Measurements from ENCODE around the gene TBL3.

Gene TBL3

GRCh38 chr16:1940273-1941161 lies 31.3 kb upstream of the TBL3 start:
- TF ChIP-seq SIN3A (IDR thresholded peaks at IDR 0.05; ENCODE audit: borderline replicate concordance, insufficient read depth, low read length) = no peak
- TF ChIP-seq REST (IDR thresholded peaks at IDR 0.05; ENCODE audit: insufficient read depth in 1 of 2, low read depth in 2 of 2, low read length in 2 of 2) = no peak

GRCh38 chr16:1941162-1942046 lies 30.4 kb upstream of the TBL3 start:
- TF ChIP-seq SIN3A (IDR thresholded peaks at IDR 0.05; ENCODE audit: borderline replicate concordance, insufficient read depth, low read length) (no peak), FOXP2 (optimal IDR thresholded peaks at IDR 0.05; ENCODE audit: borderline replicate concordance, extremely low read depth, extremely low read length, insufficient read depth) (no peak), POLR2AphosphoS5 (IDR thresholded peaks at IDR 0.05; ENCODE audit: low read depth, low read length) (no peak), TAF1 (IDR thresholded peaks at IDR 0.05; ENCODE audit: borderline replicate concordance, insufficient read depth, low read length) (no peak)

GRCh38 chr16:1942047-1942809 lies 29.6 kb upstream of the TBL3 start:
- TF ChIP-seq FOXP2 (optimal IDR thresholded peaks at IDR 0.05; ENCODE audit: borderline replicate concordance, extremely low read depth, extremely low read length, insufficient read depth) (no peak), TAF1 (IDR thresholded peaks at IDR 0.05; ENCODE audit: borderline replicate concordance, insufficient read depth, low read length) (no peak), REST (IDR thresholded peaks at IDR 0.05; ENCODE audit: insufficient read depth in 1 of 2, low read depth in 2 of 2, low read length in 2 of 2) (no peak), POLR2AphosphoS5 (IDR thresholded peaks at IDR 0.05; ENCODE audit: low read depth, low read length) (no peak), SIN3A (IDR thresholded peaks at IDR 0.05; ENCODE audit: borderline replicate concordance, insufficient read depth, low read length) (no peak)

- TF ChIP-seq POLR2AphosphoS5 (IDR thresholded peaks at IDR 0.05; ENCODE audit: low read depth, low read length) (peak; percentile 59), TAF1 (IDR thresholded peaks at IDR 0.05; ENCODE audit: borderline replicate concordance, insufficient read depth, low read length) (peak; percentile 84; the same call in 1 of the 2 replicates), FOXP2 (optimal IDR thresholded peaks at IDR 0.05; ENCODE audit: borderline replicate concordance, extremely low read depth, extremely low read length, insufficient read depth) (no peak)
Measured at GRCh38 chr16:1942810-1943726, 28.8 kb upstream of the TBL3 start, which contains the start of gene MSRB1. MSRB1 (minus strand) TSS chr16:1943199; CDS start chr16:1943156, 43 bp downstream.

- no peak for TF ChIP-seq REST (IDR thresholded peaks at IDR 0.05; ENCODE audit: insufficient read depth in 1 of 2, low read depth in 2 of 2, low read length in 2 of 2)
- TF ChIP-seq FOXP2 (optimal IDR thresholded peaks at IDR 0.05; ENCODE audit: borderline replicate concordance, extremely low read depth, extremely low read length, insufficient read depth) = no peak
- TF ChIP-seq POLR2AphosphoS5 (IDR thresholded peaks at IDR 0.05; ENCODE audit: low read depth, low read length) = no peak
- TF ChIP-seq SIN3A (IDR thresholded peaks at IDR 0.05; ENCODE audit: borderline replicate concordance, insufficient read depth, low read length) = no peak
- TF ChIP-seq TAF1 (IDR thresholded peaks at IDR 0.05; ENCODE audit: borderline replicate concordance, insufficient read depth, low read length) = no peak
Measured at GRCh38 chr16:1944612-1945199, 27.1 kb upstream of the TBL3 start.
